ENCODE results near the gene ERC2.
"Not testable (repeated sequence)": the region's sequence is repeated elsewhere in the genome, so short reads cannot be mapped to it uniquely, and the experiment has no call there.

Gene ERC2

DNA sequence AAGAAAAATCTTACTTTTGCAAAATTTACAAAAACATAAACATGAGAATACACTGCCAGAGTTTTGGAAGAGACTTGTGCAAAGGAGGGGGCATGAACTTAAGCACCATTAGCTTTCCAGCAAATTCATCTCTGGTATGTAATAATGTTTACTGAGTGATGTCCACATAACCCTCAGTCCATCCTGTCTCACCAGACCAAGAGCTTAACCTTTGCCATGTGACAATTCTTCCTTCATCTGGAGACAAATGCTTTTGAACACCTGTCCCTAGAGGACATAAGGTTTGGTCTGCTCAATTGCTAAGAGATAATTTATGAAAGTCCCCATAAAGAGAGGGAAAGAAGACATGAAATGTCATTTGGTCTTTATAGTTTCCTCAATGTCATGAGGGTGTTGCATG lies 412.3 kb downstream of the ERC2 start:
- DNase-seq: no peak

- no peak for DNase-seq
These were observed 412.7 kb downstream of the ERC2 start for GRCh38 chr3:56055546-56055945.

- no peak for DNase-seq
These were observed 413.4 kb downstream of the ERC2 start for GRCh38 chr3:56054844-56055243.

DNA sequence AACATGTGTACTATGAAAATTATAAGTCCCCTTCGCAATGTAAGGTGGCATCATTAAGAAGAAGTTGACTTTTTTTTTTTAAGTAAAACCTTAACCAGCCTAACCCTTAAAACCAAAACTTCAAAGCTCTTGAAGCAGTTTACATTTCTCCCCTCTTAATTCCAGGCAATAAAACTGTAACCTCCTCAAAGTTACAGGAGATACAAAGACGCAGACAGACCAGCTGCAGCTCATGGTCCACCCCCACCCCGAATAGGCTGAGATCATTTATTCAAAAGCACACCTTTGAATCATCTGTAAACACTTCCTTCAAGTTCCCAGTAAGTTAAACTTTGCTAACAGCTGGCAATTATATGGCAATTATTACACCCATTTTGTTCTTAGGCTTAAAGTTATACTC lies 414.5 kb downstream of the ERC2 start:
- DNase-seq: no peak

DNA sequence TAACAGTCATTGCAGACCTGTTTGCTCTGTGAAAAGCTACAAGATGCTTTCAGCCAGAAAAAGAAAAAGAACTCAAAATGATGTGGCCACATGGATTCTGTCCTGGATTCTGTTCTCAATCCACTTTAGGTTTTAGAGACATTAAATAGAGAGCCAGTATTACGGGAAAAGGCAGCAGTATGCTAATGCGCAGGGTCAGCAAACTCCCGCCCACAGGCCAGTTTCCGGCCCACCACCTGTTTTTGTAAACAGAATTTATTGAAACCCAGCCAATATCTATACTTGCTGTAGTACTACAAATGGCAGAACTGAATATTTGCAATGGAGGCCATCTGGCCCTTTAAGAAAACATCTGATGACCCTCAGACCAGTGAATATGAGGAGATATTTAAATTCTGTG lies 416.1 kb downstream of the ERC2 start:
- DNase-seq: no peak

DNA sequence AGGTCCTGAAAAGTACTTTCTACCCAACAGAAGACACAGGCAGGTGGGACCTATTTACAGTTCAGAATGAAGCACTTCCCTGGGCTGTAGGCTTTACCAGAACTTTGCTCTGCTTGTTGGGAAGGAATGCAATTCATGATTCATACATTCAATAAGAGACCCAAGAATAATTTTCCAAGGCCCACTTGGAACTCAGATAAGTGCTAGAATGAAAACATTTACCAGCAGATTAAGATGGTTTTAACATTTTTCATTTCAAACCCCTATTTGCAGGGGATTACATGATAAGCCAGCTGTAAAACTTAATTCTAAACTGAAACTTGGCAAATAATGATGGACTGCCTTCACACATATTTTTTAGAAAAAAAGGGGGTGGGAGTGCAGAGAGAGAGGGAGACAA lies 417.2 kb downstream of the ERC2 start:
- no peak for DNase-seq

DNA sequence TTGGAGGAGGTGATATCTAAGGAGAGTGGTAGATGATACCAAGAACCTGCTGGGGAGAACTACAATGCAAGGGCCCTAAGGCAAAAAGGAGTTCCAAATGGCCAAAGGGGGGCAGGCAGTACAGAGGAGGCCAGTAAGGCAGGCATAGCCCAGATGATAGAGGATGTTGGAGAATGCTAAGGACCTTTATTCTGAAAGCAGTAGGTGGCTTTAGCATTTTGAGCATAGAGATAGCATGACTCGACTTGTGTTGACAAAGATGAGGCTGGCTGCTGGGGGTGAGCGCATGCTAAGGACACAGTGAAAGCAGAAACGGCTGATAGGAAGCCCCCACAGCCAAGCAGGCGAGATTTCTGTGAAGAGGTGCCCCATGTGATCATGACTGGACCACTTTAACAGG lies 419.3 kb downstream of the ERC2 start:
- no peak for DNase-seq

DNA sequence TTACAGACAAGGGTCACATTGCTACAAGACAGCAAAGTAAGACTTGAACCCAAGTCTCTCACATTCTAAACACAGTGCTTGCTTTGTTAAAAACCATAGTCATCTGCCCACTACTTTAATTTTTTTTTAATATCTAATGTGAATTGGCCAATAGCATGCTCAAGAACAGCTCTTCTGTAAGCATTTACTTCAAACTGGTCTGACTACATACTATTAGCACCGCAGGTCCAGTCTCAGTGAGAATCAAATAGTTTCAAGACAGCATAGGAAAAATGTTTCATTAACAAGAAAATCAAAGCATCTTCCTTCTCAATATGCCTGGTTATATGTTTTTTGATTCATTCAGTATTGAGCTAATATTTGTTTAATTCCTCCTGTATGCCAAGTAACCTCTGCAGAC lies 419.9 kb downstream of the ERC2 start:
- DNase-seq: no peak

GRCh38 chr3:56042326-56042951 lies 425.8 kb downstream of the ERC2 start:
- peak; percentile 53 for DNase-seq

DNA sequence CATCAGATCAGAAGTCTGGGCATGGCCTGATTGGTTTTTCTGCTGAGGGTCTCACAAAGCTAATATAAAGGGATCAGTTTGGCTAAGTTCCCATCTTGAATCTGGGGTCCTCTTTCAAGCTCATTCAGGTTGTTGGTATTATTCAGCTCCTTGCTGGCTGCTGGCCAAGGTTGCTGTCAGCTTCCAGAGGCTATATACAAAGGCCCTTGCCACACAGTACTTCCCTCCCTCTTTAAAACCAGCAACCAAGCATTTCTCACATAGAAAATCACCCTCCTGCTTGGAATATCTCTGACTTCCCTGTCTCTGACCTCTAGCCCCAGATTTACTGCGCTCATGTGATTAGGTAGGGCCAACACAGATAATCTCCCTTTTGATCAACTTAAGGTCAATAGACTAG lies 442.9 kb downstream of the ERC2 start:
- no peak for DNase-seq

DNA sequence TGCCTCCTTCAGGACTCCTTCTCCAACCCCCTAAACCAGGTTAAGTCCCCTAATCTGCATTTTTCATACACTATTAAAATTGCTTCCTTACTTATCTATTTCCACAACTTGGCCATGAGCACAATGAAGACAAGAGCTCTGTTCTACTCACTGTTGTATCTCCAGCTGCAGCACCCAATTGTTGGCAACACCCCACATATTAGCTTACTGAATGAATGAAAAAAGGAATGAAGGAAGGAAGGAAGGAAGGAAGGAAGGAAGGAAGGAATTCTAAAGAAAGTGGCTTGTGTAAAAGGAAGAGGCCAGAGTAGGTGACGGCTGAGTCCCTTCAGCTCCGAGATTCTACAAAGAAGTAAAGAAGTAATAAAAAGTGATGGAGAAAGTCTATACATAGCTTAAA lies 444.7 kb downstream of the ERC2 start:
- DNase-seq: no peak

DNA sequence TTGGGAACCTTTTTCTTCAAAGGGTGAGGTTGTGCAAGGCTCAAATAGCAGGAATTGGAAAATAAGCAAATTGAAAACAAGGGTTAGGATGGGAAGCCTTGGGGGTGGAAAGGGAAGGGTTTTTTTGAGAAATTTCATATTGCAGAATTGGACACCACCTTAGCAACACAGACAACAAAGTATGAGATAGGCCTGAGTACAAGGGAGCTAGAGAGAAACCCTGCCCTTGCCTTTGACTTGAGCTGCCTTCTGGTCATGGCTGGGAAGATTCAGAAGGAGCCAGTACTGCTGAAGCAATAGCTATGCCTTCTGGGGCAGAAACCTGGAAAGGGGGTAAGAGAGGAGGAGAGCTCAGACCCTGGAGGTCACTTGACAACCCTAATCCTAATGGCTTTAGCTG lies 445.6 kb downstream of the ERC2 start:
- no peak for DNase-seq

DNA sequence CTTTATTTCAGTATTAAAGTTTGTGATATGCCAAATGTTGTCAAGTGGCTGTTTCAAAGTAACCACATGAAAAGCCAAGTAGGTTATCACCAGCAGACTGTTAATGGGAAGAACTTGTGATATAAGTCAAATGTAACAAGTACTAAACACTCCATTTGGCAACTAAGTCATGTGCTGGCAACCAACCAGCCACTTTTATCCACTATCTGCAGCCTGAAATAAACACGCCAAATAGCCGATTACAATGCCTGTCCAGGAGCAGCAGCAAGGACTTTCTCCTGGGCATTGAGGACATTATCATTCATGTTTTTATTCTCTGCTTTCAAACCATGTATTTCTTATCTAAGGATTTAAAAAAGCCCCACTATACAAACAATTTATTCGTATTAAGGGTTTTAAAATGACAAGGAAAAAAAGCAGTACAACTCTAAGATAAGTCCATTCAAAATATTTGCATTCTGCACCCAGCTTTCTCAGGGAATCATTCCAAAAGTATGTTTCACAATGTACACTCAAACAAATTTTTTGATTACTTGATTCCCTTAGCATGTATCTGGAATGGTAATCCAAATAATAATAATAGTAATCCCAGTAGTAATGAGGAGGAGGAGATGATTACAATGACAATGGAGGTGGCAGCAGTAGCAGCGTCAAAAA lies 448.6 kb downstream of the ERC2 start:
- no peak for DNase-seq

DNA sequence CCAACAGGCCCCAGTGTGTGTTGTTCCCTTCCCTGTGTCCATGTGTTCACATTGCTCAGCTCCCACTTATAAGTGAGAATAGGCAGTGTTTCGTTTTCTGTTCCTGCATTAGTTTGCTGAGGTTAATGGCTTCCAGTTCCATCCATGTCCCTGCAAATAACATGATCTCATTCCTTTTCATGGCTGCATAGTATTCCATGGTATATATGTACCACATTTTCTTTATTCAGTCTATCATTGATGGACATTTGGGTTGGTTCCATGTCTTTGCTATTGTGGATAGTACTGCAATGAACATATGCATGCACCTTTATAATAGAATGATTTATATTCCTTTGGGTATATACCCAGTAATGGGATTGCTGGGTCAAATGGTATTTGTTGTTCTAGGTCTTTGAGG lies 452.9 kb downstream of the ERC2 start:
- not testable (repeated sequence) for DNase-seq

GRCh38 chr3:56012721-56013120 lies 455.5 kb downstream of the ERC2 start:
- DNase-seq: no peak

GRCh38 chr3:56005196-56005805 lies 463.0 kb downstream of the ERC2 start:
- DNase-seq: peak; percentile 6

DNA sequence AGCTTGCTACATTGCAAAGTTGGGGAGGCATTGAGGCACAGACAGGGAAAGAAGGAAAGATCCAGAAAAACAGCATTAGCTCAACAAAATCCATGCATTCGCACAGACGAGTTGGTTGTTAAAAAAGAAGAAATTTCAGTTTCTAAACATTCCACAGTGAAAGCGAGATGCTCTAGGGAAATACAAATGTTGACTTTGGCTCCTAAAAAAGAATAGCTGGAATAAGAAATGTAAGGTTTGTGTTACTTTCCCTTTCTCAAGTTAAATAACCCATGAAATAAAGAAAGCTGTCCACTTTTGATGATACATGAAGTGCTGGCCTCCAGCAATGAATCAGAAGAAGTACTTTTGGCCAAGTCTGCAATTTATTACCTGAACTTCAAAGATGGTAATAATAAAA lies 465.1 kb downstream of the ERC2 start:
- DNase-seq: peak; percentile 2

- DNase-seq: no peak
These were observed 466.3 kb downstream of the ERC2 start for GRCh38 chr3:56001991-56002390.

- DNase-seq: no peak
These were observed 466.7 kb downstream of the ERC2 start for GRCh38 chr3:56001537-56001936.

GRCh38 chr3:55989366-55989765 lies 478.9 kb downstream of the ERC2 start:
- no peak for DNase-seq

DNA sequence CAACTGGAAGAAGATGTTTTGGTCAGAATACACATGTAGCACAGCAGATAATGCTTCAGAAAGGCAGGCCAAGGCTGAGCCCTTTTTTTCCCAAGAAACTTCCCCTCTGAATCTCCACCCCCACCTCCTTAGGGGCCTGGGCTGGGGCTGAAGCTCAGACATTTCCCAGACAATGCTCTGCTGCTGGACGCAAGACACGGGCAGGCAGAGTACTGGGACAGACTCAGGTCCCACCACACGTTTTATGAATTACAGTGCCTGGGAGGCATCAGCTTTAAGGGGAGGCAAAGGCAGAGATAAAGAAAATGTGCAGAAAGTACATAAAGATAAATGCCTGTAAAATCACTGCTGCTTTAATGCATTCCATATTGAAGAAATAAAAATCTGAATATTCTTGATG lies 479.4 kb downstream of the ERC2 start:
- DNase-seq: no peak

DNA sequence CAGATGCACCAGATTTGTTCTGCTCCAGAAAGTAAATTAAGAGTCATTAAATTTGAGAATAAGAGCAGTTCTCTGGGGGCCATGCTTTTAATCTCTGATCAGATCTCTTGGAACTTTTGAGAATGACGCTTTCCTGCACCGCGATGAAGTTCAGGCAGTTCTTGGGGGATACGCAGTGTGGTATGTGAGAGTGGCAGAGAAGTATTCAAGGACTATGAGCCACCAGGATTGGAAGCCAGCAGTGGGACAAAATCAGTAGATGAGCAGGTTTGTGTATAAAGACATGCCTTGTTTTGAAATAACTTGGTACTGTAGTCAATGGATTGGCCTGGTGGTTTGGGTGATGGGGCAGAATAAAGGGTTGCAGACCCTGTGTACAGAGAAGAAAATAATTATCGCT lies 483.6 kb downstream of the ERC2 start:
- DNase-seq: peak; percentile 73

DNA sequence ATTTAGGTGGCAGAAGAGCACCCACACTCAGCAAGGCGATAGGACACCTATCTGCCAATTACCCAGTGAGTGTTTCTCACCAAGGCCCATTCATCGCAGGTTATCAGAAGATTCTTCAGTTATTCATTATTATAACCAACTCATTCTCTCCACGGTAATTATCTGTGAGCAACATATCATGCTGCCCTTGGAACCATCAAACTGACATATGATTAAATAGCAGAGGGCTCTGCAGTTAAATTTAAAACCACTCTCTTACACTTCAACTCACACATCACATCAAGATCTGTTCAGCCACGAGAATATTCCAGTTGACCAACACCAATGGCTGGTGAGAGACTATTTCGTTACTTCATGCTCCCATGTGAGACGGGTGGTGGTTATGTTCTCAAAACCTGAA lies 489.3 kb downstream of the ERC2 start:
- DNase-seq: no peak

- no peak for DNase-seq
These were observed 493.7 kb downstream of the ERC2 start for GRCh38 chr3:55974421-55975165.

Measured in fibroblast of skin of abdomen (primary cell).